GM12865 (cell line): ENCODE results near the gene PTMA.

Source experiments
- DNase-seq: peaks from one replicate; pipeline ENCODE4 v3.0.0; 2010; ENCODE audit warnings: low read depth
- H3K4me3 ChIP-seq: 2 replicates; pipeline ENCODE4 v1.5.1; 2011; ENCODE audit warnings: mild to moderate bottlenecking, low read depth, low read length, control low read depth
- CTCF ChIP-seq: IDR thresholded peaks from 2 replicates; pipeline ENCODE4 v1.5.1; 2011; ENCODE audit warnings: low read length, control low read depth, low read depth, inconsistent platforms; ENCODE audit not compliant: insufficient read depth; ENCODE audit errors: missing control alignments

The PTMA gene

GRCh38 chr2:231720292-231720986 lies 12.1 kb downstream of the PTMA start:
- TF ChIP-seq CTCF: no peak

GRCh38 chr2:231720987-231721966 lies 13.0 kb downstream of the PTMA start:
- peak; percentile 90 for DNase-seq
- TF ChIP-seq CTCF: peak; percentile 35
- no peak overlapping the region for H3K4me3 ChIP-seq

More at GRCh38 chr2:231720292-231720986, 12.1 kb downstream of the PTMA start:
- no peak overlapping the region for H3K4me3 ChIP-seq
- DNase-seq: peak; percentile 30

GRCh38 chr2:231722721-231723307 lies 14.5 kb downstream of the PTMA start:
- no peak for TF ChIP-seq CTCF
- DNase-seq: no peak
- no peak overlapping the region for H3K4me3 ChIP-seq

GRCh38 chr2:231725476-231725875 lies 17.2 kb downstream of the PTMA start:
- no peak overlapping the region for H3K4me3 ChIP-seq
- TF ChIP-seq CTCF: no peak
- DNase-seq: no peak

GRCh38 chr2:231726276-231726675 lies 18.0 kb downstream of the PTMA start:
- no peak overlapping the region for H3K4me3 ChIP-seq
- TF ChIP-seq CTCF: no peak
- no peak for DNase-seq

GRCh38 chr2:231727621-231728020 lies 19.3 kb downstream of the PTMA start:
- TF ChIP-seq CTCF: no peak
- H3K4me3 ChIP-seq: no peak overlapping the region
- no peak for DNase-seq
